Skeletal muscle satellite cell (primary cell): ENCODE results near the gene RSKR. TPM values are rescaled to one million over a fixed set of nuclear protein-coding genes. Genes with fewer than 3 reads are reported as not detected.
A peak's percentile ranks its signal among the peaks of the same experiment; 100 is the strongest.
"Not testable (repeated sequence)": the region's sequence is repeated elsewhere in the genome, so short reads cannot be mapped to it uniquely, and the experiment has no call there.

Source experiments
- H3K27me3 ChIP-seq: 2 replicates; pipeline ENCODE4 v1.7.0; 2013; ENCODE audit warnings: low read length; ENCODE audit not compliant: control insufficient read depth, insufficient read depth
- H3K36me3 ChIP-seq: 2 replicates; pipeline ENCODE4 v1.7.0; 2013; ENCODE audit warnings: mild to moderate bottlenecking, control low read depth, low read length; ENCODE audit not compliant: insufficient read depth
- H3K4me1 ChIP-seq: 2 replicates; pipeline ENCODE4 v1.7.0; 2013; ENCODE audit warnings: low read length; ENCODE audit not compliant: control insufficient read depth, insufficient read depth
- H3K4me2 ChIP-seq: 2 replicates; pipeline ENCODE4 v1.7.0; 2013; ENCODE audit warnings: mild to moderate bottlenecking, low read length
- H3K4me3 ChIP-seq: 2 replicates; pipeline ENCODE4 v1.7.0; 2013; ENCODE audit warnings: low read length
- H3K9ac ChIP-seq: 2 replicates; pipeline ENCODE4 v1.7.0; 2013; ENCODE audit warnings: mild to moderate bottlenecking, low read depth, low read length, moderate library complexity
- H3K9me3 ChIP-seq: replicated peaks from 2 replicates; pipeline ENCODE4 v1.7.0; 2013; ENCODE audit warnings: mild to moderate bottlenecking, control low read depth, low read length
- total RNA-seq: library from RNA; depleted of rRNA; stranded (reverse); fragments of >200 nt; gene quantifications from 2 replicates; pipeline ENCODE4 v1.2.3, GENCODE V29; 2012; rRNA removed

Gene RSKR, protein sequence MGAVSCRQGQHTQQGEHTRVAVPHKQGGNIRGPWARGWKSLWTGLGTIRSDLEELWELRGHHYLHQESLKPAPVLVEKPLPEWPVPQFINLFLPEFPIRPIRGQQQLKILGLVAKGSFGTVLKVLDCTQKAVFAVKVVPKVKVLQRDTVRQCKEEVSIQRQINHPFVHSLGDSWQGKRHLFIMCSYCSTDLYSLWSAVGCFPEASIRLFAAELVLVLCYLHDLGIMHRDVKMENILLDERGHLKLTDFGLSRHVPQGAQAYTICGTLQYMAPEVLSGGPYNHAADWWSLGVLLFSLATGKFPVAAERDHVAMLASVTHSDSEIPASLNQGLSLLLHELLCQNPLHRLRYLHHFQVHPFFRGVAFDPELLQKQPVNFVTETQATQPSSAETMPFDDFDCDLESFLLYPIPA
- total RNA-seq = 6.3 and 8.6 TPM in 2 replicates

DNA sequence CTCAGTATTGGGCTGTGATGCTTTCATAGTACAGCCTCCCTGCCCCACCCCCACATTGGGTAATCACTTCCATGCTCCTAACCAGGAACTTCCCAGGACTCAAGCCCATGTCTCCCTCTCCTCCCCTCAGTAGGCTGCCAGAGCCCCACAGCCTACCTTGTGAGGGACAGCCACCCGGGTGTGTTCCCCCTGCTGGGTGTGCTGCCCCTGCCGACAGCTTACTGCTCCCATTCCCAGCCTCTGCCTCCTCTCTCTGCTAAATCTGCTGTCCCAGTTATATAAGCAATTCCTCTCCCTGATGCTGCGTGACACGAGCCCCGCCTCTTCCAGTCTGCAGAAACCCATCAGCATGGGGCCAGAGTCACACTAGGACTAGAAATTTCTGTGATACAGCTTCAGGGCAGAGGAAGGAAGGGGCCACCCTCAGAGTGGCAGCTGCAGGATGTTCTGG, at the start of gene RSKR:
Gene RSKR (minus strand): TSS at position 255 of the 451 bp plus-strand sequence. CDS start 24 bp downstream, at position 231.
- Histone ChIP-seq H3K9me3 (no peaks in the 10 kb centered on the region), H3K4me3 (no peak within 1 kb of the TSS), H3K4me2 (no peak within 1 kb of the TSS), H3K27me3 (no peaks in the 10 kb centered on the region), H3K9ac (no peak within 1 kb of the TSS), H3K4me1 (no peaks in the 10 kb centered on the region), H3K36me3 (peaks cover 68% of the 10 kb centered on the region)

DNA sequence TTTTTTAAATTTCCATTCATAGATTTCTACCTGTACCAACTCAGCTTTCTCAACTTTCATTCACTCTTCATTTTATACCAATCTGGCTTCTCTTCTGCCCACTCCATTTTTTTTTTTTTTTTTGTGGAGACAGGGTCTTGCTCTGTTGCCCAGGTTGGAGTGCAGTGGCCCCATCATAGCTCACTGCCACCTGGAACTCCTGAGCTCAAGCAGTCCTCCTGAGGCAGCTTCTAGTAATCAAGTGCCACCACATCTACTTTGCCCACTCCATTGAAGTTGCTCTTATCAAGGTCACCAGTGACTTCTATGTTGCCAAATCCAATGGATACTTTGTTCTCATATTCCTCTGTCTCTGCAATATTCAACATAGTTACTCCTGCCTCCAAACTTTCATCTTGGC, 49.7 kb upstream of the RSKR start:
- Histone ChIP-seq H3K4me1 (peaks cover 28% of the 10 kb centered on the region), H3K36me3 (peaks cover 21% of the 10 kb centered on the region), H3K4me3 (peak overlapping the region; percentile 81), H3K9me3 (no peaks in the 10 kb centered on the region), H3K9ac (peak overlapping the region; percentile 88), H3K4me2 (peak overlapping the region; percentile 90), H3K27me3 (no peaks in the 10 kb centered on the region)

DNA sequence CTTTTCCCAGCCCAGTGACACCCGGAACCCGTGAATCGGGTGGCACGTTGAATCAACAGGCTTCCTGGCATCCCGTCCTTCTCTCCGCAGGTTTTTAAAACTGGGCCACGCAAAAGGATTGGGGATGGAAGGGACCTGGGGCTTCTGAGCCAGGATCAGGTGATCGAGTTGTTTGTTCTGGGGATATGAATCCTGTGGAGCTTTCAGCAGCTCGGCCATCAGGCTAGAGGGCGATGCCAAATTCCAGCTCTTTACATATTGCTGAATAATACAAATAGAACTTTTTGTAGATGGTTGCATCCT, 48.5 kb upstream of the RSKR start:
- H3K9me3 ChIP-seq = no peaks in the 10 kb centered on the region
- H3K4me2 ChIP-seq = peak overlapping the region; percentile 90
- peak overlapping the region; percentile 88 for H3K9ac ChIP-seq
- H3K36me3 ChIP-seq = peaks cover 9% of the 10 kb centered on the region
- H3K27me3 ChIP-seq = no peaks in the 10 kb centered on the region
- H3K4me3 ChIP-seq = peak overlapping the region; percentile 81
- H3K4me1 ChIP-seq = peaks cover 28% of the 10 kb centered on the region

DNA sequence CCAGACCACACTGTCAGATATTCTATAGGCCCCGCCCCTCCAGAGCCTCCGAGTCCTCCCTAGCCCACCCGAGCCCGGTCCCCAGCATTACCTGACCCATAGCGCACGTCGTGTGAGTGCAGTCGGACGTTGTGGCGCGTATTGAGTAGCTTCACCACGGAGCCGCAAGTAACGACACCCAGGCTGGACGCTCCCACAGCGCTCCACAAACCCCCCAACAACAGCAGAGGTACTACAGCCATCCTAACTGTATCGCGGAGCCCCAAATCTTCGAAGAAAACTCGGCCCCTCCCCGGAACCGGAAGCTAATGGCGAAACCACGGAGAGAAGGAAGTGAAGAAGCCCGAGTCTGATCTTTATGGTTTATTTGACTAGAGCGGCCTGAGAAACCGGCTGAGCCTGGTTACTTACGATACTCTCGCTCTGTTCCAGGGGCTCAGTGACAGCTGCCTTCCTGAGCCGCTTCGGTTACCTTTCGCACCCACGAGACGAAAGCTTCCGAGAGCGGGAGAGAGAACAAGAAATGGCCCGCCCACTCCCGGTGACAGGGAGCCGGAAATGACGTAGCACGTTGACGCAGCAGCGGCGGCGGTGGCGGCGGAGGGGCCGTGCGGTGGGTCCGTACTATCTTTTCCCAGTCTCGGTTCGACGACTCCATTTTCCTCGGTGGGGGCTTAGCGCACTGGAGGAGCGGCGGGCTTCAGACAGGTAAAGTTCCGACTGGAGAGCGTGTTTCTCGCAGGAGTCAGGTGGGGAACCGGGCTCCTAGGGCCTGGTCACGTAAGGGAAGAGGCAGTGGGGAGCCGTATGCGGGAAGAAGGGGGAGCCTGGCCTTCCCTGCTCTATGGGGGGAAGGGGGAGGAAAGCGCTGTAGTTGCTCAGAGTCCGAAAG, 47.9 kb upstream of the RSKR start, which contains the start of the genes SDF2 and SUPT6H:
Gene SDF2 (minus strand): TSS at position 272 of the 892 bp plus-strand sequence. CDS start 30 bp downstream, at position 242.
Gene SUPT6H (plus strand): TSS at position 571 of the 892 bp plus-strand sequence. CDS start 11,197 bp downstream, outside the sequence.
- Histone ChIP-seq H3K36me3 (peaks cover 11% of the 10 kb centered on the region), H3K4me2 (peak within 1 kb of the TSS; percentile 90), H3K27me3 (no peaks in the 10 kb centered on the region), H3K9ac (peak within 1 kb of the TSS; percentile 88), H3K4me3 (peak within 1 kb of the TSS; percentile 81), H3K4me1 (peaks cover 27% of the 10 kb centered on the region), H3K9me3 (no peaks in the 10 kb centered on the region)

DNA sequence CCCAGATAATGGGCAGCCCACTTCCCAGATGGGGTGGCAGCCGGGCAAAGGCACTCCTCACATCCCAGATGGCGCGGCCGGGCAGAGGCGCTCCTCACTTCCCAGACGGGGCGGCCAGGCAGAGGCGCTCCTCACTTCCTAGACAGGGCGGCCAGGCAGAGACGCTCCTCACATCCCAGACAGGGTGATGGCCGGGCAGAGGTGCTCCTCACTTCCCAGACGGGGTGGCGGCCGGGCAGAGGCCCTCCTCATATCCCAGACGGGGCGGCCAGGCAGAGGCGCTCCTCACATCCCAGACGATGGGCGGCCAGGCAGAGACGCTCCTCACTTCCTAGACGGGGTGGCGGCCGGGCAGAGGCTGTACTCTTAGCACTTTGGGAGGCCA, 45.5 kb upstream of the RSKR start:
- H3K4me1 ChIP-seq = peaks cover 27% of the 10 kb centered on the region
- not testable (repeated sequence) for H3K4me3 ChIP-seq, H3K27me3 ChIP-seq, H3K4me2 ChIP-seq, H3K9ac ChIP-seq, H3K9me3 ChIP-seq
- peaks cover 15% of the 10 kb centered on the region for H3K36me3 ChIP-seq

DNA sequence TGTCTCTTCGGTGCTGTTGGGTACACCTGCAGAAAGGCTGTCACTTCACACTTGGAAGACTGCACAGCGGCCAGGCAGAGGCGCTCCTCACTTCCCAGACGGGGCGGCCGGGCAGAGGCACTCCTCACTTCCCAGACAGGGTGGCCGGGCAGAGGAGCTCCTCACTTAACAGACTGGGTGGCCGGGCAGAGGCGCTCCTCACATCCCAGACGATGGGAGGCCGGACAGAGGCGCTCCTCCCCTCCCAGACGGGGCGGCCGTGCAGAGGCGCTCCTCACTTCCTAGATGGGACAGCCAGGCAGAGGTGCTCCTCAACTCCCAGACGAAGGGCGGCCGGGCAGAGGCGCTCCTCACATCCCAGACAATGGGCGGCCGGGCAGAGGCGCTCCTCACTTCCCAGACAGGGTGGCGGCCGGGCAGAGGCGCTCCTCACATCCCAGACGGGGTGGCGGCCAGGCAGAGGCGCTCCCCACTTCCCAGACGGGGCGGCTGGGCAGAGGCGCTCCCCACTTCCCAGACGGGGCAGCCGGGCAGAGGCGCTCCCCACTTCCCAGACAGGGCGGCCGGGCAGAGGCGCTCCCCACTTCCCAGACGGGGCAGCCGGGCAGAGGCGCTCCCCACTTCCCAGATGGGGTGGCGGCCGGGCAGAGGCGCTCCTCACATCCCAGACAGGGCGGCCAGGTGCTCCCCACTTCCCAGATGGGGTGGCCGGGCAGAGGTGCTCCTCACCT, 44.9 kb upstream of the RSKR start:
- H3K4me2 ChIP-seq, H3K27me3 ChIP-seq, H3K9me3 ChIP-seq, H3K9ac ChIP-seq, H3K4me3 ChIP-seq: not testable (repeated sequence)
- Histone ChIP-seq H3K4me1 (peaks cover 25% of the 10 kb centered on the region), H3K36me3 (peaks cover 15% of the 10 kb centered on the region)

DNA sequence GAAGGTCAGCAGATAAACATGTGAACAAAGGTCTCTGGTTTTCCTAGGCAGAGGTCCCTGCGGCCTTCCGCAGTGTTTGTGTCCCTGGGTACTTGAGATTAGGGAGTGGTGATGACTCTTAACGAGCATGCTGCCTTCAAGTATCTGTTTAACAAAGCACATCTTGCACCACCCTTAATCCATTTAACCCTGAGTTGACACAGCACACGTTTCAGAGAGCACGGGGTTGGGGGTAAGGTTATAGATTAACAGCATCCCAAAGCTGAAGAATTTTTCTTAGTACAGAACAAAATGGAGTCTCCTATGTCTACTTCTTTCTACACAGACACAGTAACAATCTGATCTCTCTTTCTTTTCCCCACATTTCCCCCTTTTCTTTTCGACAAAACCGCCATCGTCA, 44.4 kb upstream of the RSKR start:
- not testable (repeated sequence) for H3K4me3 ChIP-seq, H3K9ac ChIP-seq, H3K27me3 ChIP-seq, H3K4me2 ChIP-seq, H3K9me3 ChIP-seq
- H3K36me3 ChIP-seq = peaks cover 15% of the 10 kb centered on the region
- peaks cover 19% of the 10 kb centered on the region for H3K4me1 ChIP-seq

DNA sequence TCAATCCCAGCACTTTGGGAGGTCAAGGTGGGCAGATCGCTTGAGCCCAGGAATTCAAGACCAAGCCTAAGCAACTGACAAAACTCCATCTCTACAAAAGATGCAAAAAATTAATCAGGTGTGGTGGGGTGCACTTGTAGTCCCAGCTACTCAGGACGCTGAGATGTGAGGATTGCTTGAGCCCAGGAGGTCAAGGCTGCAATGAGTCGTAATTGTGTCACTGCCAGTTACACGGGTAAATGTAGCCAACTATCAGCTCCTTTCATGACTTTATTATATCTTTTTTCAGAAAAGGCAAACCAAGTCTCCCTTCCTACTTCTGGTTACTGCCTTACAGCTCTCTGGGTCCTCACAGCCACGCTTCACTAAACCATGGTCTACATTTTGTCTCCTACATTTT, 43.8 kb upstream of the RSKR start:
- H3K4me2 ChIP-seq = no peak overlapping the region
- H3K4me3 ChIP-seq = no peak overlapping the region
- no peak overlapping the region for H3K9ac ChIP-seq
- no peaks in the 10 kb centered on the region for H3K27me3 ChIP-seq
- H3K4me1 ChIP-seq = peaks cover 13% of the 10 kb centered on the region
- H3K36me3 ChIP-seq = peaks cover 15% of the 10 kb centered on the region
- no peaks in the 10 kb centered on the region for H3K9me3 ChIP-seq

DNA sequence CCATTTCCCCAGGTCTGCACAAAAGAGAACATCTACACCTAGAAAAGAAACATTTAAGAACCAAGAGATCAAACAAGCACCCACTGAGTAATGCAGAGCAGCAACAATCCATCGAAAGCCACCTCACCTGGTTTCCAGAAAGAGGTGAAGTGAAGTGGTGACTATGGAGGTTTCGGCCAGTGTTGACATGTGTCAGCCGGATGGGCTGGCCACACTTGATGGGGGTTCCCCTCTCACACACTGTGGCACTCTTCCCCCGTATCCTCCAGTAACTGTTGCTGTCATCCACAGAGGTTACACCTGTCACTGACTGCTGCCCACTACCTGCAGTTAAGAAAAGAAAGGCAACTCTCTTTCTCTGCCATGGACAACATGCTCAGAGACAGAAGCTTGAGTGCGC, 41.2 kb upstream of the RSKR start:
- peaks cover 4% of the 10 kb centered on the region for H3K4me1 ChIP-seq
- H3K9me3 ChIP-seq = no peaks in the 10 kb centered on the region
- no peak overlapping the region for H3K4me3 ChIP-seq
- no peaks in the 10 kb centered on the region for H3K27me3 ChIP-seq
- H3K4me2 ChIP-seq = no peak overlapping the region
- no peak overlapping the region for H3K9ac ChIP-seq
- peaks cover 25% of the 10 kb centered on the region for H3K36me3 ChIP-seq

DNA sequence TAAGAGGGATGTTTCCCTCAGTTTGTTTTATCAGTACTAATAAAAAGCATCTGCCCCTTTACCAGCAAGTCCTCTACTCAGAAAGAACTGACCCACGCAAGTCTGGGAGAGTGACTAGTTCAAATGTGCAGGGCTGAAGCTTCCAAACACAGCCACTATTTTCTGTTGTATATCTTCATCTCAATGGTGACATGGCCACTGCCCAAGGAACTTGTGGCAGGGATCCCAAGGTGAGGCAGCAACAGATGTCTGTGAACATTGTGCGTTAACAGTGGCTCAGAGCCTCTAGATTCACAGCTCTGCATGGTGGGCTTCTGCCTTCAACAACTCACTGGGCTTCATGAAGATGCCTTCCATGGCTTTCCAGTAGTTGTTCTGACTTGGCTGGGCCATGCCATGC, 34.7 kb upstream of the RSKR start:
- no peak overlapping the region for H3K4me3 ChIP-seq
- H3K9me3 ChIP-seq = no peaks in the 10 kb centered on the region
- no peak overlapping the region for H3K9ac ChIP-seq
- peaks cover 19% of the 10 kb centered on the region for H3K36me3 ChIP-seq
- peaks cover 8% of the 10 kb centered on the region for H3K4me1 ChIP-seq
- no peak overlapping the region for H3K4me2 ChIP-seq
- no peaks in the 10 kb centered on the region for H3K27me3 ChIP-seq
